Fibroblast of the aortic adventitia (primary cell): ENCODE results near the gene NBEA. TPM values are rescaled to one million over a fixed set of nuclear protein-coding genes. Genes with fewer than 3 reads are reported as not detected.

Experiments
- DNase-seq: peaks from one replicate; pipeline ENCODE4 v3.0.0-alpha.2; 2010; ENCODE audit warnings: low read depth
- H3K4me3 ChIP-seq: 2 replicates; pipeline ENCODE4 v1.5.1; 2011; ENCODE audit warnings: low read depth, mild to moderate bottlenecking, control low read depth, low read length, moderate library complexity
- total RNA-seq: library from RNA; depleted of rRNA; stranded (reverse); fragments of >200 nt; gene quantifications from 2 replicates; pipeline ENCODE4 v1.2.3, GENCODE V29; 2012; ENCODE audit warnings: low replicate concordance
- TF ChIP-seq, protein P1 (sequence below): IDR thresholded peaks from 2 replicates; pipeline ENCODE4 v1.5.1; 2011; ENCODE audit warnings: mild to moderate bottlenecking, low read length, control low read depth, inconsistent platforms; ENCODE audit not compliant: insufficient read depth

Gene NBEA
- 4.6 and 6.9 TPM in 2 replicates for total RNA-seq

GRCh38 chr13:34941835-34942731 is at the start of gene NBEA:
NBEA (plus strand) TSS chr13:34942270; CDS start chr13:34942821, 551 bp downstream.
- TF ChIP-seq, protein P1, sequence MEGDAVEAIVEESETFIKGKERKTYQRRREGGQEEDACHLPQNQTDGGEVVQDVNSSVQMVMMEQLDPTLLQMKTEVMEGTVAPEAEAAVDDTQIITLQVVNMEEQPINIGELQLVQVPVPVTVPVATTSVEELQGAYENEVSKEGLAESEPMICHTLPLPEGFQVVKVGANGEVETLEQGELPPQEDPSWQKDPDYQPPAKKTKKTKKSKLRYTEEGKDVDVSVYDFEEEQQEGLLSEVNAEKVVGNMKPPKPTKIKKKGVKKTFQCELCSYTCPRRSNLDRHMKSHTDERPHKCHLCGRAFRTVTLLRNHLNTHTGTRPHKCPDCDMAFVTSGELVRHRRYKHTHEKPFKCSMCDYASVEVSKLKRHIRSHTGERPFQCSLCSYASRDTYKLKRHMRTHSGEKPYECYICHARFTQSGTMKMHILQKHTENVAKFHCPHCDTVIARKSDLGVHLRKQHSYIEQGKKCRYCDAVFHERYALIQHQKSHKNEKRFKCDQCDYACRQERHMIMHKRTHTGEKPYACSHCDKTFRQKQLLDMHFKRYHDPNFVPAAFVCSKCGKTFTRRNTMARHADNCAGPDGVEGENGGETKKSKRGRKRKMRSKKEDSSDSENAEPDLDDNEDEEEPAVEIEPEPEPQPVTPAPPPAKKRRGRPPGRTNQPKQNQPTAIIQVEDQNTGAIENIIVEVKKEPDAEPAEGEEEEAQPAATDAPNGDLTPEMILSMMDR: peak; percentile 41
- H3K4me3 ChIP-seq: peak within 1 kb of the TSS; percentile 72
- peak; percentile 28 for DNase-seq

DNA sequence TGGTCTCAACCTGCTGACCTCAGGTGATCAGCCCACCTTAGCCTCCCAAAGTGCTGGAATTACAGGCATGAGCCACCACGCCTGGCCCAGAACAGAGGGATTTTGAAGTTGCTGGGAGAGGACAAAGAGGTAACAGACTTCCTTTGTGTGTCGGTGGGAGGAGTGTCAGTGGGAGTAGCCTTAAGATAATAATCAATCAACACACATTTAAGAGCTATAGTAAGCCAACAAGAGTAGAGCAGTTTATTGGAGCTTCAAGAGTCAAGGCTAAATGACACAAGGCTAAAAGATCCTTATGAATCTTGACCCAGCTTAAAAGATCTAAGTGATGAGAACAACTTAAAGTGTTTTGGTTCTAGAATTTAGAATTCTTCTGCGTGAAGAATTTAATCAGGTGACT is 47.3 kb upstream of the NBEA start:
- no peak overlapping the region for H3K4me3 ChIP-seq
- DNase-seq: no peak
- TF ChIP-seq, protein P1: no peak

DNA sequence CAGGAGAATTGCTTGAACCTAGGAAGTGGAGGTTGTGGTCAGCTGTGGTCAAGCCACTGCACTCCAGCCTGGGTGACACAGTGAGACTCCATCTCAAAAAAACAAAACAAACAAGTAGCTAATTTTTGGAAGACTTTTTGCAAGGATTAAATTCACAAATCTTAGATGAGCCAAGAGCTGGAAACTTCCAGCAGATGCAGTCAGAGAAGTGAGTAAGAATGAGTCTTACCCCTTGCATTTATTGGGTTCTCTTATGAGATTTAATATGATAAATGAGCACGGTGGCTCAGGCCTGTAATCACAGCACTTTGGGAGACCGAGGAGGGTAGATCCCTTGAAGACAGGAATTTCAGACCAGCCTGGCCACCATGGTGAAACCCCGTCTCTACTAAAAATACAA is 44.9 kb upstream of the NBEA start:
- H3K4me3 ChIP-seq: no peak overlapping the region
- no peak for DNase-seq
- TF ChIP-seq, protein P1: no peak

DNA sequence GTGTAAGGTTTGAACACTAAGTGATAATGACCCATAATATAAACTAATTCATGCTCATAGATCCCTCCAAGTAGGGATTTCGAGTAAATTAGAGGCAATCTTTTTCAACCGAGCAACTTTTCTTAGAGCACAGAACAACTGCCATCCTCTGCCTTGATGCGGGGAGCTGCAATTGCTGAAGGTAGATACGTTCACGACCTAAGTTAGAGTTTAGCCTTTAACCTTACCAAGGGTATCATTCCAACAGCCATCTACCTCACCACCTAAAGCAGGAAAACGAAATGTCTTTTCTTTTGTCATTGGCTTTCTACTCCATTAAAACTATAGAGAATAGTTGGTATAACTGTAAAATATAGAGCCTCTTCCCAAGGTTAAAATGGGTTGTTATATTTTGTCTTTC is 42.2 kb upstream of the NBEA start:
- no peak for DNase-seq
- H3K4me3 ChIP-seq: no peak overlapping the region
- TF ChIP-seq, protein P1: no peak

DNA sequence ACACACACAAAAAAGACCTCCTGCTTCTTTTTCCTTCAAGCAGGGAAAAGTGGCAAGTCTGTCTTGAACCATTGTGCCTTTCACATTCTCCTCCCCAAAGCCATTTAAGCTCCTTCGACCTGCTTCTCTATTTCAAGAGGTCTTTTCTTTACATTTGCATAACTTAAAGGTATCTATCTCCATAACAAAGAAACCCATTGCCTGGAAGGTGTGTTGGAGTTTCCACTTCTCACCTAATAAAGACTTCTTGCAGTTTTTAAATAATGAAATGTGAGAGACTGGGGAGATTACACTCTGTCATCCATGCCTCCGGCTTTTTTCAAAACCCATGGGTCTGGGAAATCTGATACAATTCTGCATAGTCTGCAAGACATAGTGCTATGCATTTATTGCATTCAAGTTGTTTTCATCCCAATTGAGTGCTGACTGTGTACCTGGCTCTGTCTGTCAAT is 41.8 kb upstream of the NBEA start:
- TF ChIP-seq, protein P1: no peak
- no peak for DNase-seq
- H3K4me3 ChIP-seq: no peak overlapping the region

DNA sequence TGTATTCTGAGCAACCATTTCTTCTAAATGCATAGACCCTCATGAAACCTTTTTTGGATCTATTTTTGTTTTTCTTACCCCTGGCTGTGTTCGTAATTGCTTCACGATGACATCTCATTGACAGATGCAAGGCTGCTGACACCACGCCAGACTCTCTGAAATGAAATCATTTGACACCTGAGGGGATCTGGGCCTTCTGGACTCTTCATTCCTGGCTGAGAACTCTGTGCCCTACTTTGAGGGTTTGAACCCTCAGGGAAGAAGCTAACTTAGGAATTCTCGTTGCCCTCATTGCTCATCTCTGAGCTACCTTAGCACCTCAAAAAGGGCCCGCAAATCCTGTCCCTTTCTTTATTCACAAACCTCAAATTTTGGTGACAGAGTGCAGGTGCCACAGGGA is 40.5 kb upstream of the NBEA start:
- TF ChIP-seq, protein P1: no peak

More for the DNA sequence above, 40.5 kb upstream of the NBEA start:
- H3K4me3 ChIP-seq: no peak overlapping the region
- no peak for DNase-seq
